SU-DHL-6 (cell line): Measurements from ENCODE around the gene FIBCD1.

Source experiments
- CTCF ChIP-seq: fragments of 200-600 bp; sonication (generic); IDR thresholded peaks from one replicate; pipeline ENCODE4 v1.5.1; 2017; ENCODE audit warnings: antibody characterized with exemption, mild to moderate bottlenecking, low read length, moderate library complexity; ENCODE audit not compliant: insufficient read depth, poor library complexity, severe bottlenecking
- EZH2phosphoT487 ChIP-seq: fragments of 200-600 bp; sonication (generic), shearing (Covaris generic); conservative IDR thresholded peaks from 2 replicates; pipeline ENCODE4 v1.6.1; 2018; ENCODE audit warnings: mild to moderate bottlenecking, antibody characterized with exemption, low read length, moderate library complexity, mixed read lengths

- TF ChIP-seq CTCF: no peak
- no peak for TF ChIP-seq EZH2phosphoT487
Observed at GRCh38 chr9:130943221-130943620, 4.2 kb upstream of the FIBCD1 start.
